ENCODE results near the gene RNF213.

RNF213 gene

DNA sequence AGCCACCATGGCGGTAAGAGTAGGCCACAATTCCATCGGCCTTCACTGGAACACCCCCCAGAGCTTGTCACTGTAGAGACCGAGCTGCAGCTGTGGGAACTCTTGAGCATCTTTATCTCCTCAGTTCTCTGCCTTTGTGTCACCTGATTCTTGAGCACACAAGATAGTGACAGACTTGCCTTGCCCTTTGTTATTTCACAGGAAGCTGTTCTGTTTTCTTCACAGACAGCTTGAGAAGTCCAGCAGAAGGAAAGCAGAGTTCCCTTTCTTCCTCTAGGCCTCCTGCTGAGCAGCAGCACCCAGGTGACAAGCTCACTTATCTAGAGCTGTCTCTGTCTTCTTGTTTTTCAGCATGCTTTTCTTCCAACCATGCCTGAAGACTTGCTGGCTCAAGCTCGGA, 115.9 kb downstream of the RNF213 start:
- no peak for DNase-seq

GRCh38 chr17:80377798-80378197, 117.1 kb downstream of the RNF213 start:
- DNase-seq = no peak

- no peak for DNase-seq
These were observed 118.7 kb downstream of the RNF213 start for GRCh38 chr17:80379348-80379747.

DNA sequence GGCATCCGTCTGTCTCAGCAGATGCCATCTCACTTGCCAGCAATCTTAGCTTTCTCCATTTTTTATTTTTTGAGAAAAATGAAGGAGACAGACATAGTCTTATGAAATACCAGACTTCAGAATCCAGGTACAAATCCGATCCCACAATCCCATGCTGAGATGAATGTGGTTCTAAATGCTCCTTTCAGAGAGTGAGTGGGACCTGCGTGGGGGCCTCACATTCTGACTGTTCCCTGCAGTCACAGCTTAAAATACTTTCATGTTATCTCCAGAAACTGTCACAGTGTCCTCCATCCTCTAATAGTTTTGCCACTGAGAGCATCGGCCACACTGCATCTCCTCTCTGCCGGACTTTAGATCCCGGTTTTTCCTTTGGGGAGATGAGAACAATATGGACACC, 119.4 kb downstream of the RNF213 start:
- DNase-seq = no peak

DNA sequence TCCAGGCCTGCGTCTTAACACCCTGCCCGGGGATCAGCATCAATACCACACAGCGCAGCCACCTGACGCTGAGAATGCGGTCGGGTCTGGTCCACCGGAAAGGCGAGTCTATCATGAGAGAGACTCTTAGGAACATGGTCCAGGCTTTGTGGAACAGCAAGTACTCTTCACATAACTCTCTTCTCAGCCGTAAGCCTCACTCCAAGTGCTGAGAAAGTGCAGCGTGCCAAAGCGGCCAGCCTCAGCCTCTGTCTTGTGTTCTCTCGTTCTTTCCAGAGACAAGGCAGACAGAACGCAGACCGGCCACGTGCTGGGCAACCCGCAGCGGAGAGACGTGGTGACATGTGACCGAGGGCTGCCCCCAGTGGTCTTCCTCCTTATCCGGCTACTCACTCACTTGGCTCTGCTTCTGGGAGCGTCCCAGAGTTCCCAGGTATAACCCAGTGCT, 119.9 kb downstream of the RNF213 start:
- DNase-seq = no peak

- DNase-seq = no peak
These were observed 120.8 kb downstream of the RNF213 start for GRCh38 chr17:80381416-80381923.

DNA sequence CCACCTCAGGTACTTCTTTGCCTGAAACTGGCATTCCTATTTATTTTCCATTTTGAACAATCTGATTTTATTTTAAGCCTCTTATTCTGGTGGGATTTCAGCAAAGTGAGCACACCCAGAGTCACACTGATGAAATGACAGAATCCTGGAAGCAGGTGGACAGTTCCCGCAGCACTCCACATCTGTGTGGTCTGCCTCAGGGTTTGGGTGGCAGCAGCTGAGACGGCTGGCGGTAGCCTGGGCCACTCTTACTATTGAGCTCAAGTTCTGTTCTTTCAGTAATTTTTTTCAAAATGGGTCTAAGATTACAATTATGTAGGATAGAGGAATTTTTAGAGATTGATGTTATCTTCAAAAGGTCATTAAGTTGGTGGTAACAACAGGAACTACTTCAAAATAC, 121.8 kb downstream of the RNF213 start:
- no peak for DNase-seq

DNA sequence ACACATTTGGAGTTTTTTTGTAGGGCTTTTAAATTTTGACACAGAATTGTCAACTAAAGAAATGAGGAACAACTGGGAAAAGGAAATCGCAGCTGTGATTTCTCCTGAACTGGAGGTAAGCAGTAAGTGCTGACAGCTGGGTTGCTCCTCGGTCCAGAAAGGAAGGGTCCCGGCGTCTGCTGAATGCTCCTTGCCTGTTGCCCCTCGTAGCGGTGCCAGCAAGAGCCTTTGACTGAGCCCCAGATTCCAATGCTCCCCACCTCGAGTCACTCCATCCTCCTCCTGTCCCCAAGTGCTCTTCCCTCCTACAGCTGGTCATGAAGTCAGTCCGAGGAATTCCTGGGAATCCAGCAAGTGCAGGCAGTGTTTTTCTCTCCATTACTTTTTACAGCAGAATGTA, 122.3 kb downstream of the RNF213 start:
- DNase-seq = no peak

- no peak for DNase-seq
These were observed 123.7 kb downstream of the RNF213 start for GRCh38 chr17:80384078-80384960.

GRCh38 chr17:80385046-80385445, 124.4 kb downstream of the RNF213 start:
- no peak for DNase-seq

GRCh38 chr17:80386341-80386740, 125.7 kb downstream of the RNF213 start:
- no peak for DNase-seq

DNA sequence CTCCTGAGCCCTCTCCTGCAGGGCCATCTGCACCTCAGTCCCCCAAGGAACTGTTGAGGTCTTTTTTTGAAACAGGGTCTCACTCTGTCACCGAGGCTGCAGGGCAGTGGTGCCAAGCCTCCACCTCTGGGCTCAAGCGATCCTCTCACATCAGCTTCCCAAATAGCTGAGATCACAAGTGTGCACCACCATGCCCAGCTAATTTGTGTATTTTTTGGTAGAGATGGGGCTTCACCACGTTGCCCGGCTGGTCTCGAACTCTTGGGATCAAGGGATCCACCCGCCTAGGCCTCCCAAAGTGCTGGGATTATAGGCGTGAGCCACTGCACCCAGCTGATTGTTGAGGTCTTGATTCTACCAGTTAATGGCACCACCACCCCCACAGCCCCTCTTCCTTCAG, 126.4 kb downstream of the RNF213 start:
- no peak for DNase-seq

DNA sequence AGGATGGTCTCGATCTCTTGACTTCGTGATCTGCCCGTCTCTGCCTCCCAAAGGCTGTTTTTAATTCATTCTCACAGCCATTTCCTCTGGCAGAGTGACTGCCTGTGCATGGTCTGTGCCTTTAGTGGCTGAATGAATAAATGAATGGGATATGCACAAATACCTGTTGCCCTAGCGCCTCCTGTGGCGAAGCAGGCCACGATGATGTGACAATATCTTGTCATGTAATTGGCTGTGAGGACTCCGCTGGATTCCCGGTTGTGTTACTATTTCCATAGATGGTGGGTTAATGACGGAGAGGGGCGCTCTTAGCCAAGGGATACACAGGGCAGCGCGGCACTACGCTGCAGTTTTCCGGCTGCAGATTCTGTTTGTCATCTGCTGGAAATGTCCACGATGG, 127.5 kb downstream of the RNF213 start:
- DNase-seq = no peak

GRCh38 chr17:80388601-80389000, 127.9 kb downstream of the RNF213 start:
- no peak for DNase-seq

DNA sequence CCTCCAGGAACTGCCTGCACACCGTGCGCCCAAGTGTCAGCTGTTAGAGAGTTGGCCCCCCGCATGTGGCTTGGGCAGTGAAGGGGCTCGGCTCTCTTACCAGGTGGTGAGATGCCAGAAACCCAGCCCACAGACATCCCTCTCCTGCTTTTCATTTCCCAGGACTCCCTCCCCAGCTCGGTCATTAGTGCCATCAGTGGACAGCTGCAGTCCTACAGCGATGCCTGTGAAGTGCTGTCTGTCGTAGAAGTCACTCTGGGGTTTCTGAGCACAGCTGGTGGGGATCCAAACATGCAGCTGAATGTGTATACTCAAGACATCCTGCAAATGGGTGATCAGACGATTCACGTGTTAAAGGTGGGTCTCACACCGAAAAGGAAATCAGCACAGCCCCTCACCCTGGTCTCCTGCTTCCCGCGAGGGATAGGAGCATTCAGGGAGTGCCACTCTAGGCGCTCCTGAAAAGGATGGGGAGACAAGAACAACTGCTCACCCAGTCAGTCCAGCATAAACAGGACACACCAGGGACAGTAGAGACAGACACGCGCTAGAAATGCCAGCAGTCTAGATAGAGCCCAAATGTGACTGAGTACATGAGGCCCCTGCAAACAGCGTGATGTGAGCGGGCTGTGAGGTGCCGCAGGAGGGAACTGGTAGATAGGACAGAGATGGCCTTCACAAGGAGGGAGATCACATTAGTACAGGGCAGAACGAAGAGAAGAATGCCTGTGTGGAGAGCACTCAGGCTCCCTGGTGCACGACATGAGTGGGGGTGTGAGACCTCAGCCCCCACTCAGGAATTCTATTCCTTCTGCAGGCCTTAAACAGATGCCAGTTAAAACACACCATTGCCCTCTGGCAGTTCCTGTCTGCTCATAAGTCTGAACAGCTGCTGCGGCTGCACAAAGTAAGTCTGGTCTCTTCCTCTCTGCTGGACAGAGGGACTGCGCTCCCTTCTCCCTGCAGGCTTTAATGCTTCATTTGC, 128.7 kb downstream of the RNF213 start:
- no peak for DNase-seq

- no peak for DNase-seq
These were observed 132.7 kb downstream of the RNF213 start for GRCh38 chr17:80393241-80393890.

DNA sequence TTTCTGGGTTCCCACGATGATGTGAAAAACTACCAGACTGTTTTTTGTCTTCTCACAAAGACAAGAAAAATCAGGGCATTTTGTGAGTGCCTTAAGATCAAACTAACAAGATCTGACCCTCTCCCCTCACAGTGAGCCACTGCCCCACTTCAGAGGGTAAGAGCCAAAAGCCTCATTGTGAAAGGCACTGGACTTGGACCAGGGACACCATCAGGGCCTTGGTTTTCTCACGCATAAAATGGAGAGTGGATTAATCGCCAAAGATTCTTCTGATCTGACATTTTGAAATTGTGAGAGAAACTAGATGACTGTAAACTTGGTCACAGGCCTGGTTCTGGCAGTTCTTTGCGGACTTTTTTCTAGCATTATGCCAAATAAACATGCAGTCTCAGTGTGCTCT, 133.3 kb downstream of the RNF213 start:
- DNase-seq = no peak

DNA sequence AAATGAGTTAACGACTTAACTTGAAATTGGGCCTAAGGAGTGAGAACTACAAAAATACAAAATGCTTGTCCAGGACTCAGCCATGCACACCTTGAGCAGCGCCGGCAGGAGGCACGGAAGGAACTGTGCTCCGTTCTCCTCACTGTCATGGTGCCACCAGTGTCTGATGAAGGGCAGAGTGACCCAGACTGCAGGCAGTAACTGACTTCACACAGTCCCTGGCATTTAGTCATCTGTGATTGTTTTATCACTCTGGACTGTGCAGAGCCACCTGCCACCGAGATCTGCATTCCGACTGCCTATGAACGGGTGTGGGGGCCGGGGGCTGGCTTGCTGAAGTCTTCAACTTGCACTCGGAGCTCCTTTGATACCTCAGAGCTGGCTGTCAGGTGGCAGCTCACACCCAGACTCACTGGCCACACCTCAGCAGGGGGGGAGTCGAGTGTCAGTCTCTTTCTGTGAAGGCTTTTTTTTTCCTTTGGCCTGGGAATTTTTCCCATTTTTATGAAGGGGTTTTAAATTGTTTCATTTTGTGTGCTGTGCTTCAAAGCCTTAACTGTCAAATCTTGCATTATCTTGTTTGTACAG, 134.1 kb downstream of the RNF213 start:
- no peak for DNase-seq

GRCh38 chr17:80395402-80396151, 134.9 kb downstream of the RNF213 start:
- DNase-seq = no peak

DNA sequence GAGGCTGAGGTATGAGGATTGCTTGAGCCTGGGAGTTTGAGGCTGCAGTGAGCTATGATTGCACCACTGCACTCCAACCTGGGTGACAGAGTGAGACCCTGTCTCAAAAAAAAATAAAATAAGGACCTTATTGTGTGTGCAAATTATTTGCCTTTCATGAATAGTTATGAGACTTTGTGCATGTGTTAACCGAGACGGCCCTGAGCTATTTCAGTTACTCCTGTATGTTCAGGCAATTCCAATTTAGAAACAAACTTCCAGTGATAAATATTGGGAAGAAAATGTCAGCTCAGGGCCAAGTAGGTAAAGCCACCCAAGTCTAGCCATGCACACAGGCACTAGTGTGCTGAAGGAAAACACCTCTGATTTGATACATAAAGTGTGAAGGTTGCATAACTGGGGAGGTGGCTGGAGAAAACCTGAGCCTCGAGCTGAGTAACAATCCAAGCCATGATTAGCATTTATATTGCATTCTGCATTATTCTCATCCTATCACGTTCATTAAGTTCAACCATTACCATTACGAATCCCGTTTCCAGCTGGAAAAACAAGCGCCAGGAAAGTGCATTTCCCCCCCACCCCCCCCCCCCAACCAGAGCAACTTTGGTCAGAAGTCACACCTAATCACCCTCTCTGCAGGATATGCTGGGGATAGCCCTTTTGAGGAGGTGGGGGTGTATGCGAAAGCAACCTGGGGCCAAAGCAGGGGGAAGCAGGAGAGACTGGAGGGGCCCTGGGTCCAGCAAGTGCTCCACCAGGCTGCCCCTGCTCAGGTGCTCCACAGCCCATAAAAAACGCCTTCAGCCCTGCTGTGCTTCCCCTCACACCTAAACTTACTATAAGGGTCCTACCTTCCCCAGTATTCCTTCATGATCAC, 135.7 kb downstream of the RNF213 start:
- DNase-seq = no peak

GRCh38 chr17:80397034-80397387, 136.4 kb downstream of the RNF213 start:
- DNase-seq = no peak
